ENCODE data around the gene TSPAN18. TPM values are rescaled to one million over a fixed set of nuclear protein-coding genes. Genes with fewer than 3 reads are reported as not detected.

TSPAN18 gene
- total RNA-seq, 1 experiment from 2014 or later = 18.3 TPM

GRCh38 chr11:44789496-44789895, 62.7 kb downstream of the TSPAN18 start:
- no peaks in the 10 kb centered on the region for H3K79me2 ChIP-seq (ENCODE audit: insufficient read depth, low read length)
- no peak overlapping the region for H3K9ac ChIP-seq (ENCODE audit: low read length)
- CTCF ChIA-PET = no interaction called here
- H3K4me1 ChIP-seq (ENCODE audit: control insufficient read depth in 1 of 2, insufficient read depth in 2 of 2, low read length in 2 of 2) = no peaks in the 10 kb centered on the region
- POLR2A ChIA-PET = no interaction called here
- RAD21 ChIA-PET (ENCODE audit: low non-redundant PET in 1 of 2, low total read pairs in 2 of 2, uncharacterized antibody in 2 of 2, unreplicated experiment in 2 of 2) = no interaction called here
- H3K9me2 ChIP-seq (ENCODE audit: insufficient read depth) = no peaks in the 10 kb centered on the region
- DNase-seq (ENCODE audit: low read depth, low spot score) (no peak), ATAC-seq (no peak)
- H2AFZ ChIP-seq (ENCODE audit: low read depth, low read length, poor library complexity, severe bottlenecking) = no peak overlapping the region
- H3K4me3 ChIP-seq (replicated peaks in 1 of 2; ENCODE audit: low read depth in 1 of 2, low read length in 2 of 2) = no peak overlapping the region
- no TSS peak for BruUV-seq (replicated peaks)
- no peaks in the 10 kb centered on the region for H4K20me1 ChIP-seq (ENCODE audit: insufficient read depth)
- H3K4me2 ChIP-seq (ENCODE audit: low read length) = no peak overlapping the region
- TF ChIP-seq RAD21 (IDR thresholded peaks at IDR 0.05; ENCODE audit: low read depth) (no peak), POLR2A (IDR thresholded peaks at IDR 0.05; ENCODE audit: borderline replicate concordance, extremely low read depth, insufficient read depth, insufficient read length) (no peak), CBX3 (IDR thresholded peaks at IDR 0.05; ENCODE audit: low read depth) (no peak), TCF7L2 (IDR thresholded peaks at IDR 0.05; ENCODE audit: borderline replicate concordance, extremely low read depth, insufficient read depth, insufficient read length) (no peak), POLR2AphosphoS5 (IDR thresholded peaks at IDR 0.05; ENCODE audit: low read depth, low read length) (no peak), SIN3A (IDR thresholded peaks at IDR 0.05; ENCODE audit: low read depth) (no peak), ZNF274 (IDR thresholded peaks at IDR 0.05; ENCODE audit: low read depth, low read length) (no peak), YY1 (IDR thresholded peaks at IDR 0.05; ENCODE audit: extremely low read depth, insufficient replicate concordance, low read depth, low read length) (no peak), ZFX (IDR thresholded peaks at IDR 0.05) (no peak), CEBPB (IDR thresholded peaks at IDR 0.05; ENCODE audit: low read depth) (no peak), FOSL1 (IDR thresholded peaks at IDR 0.05; ENCODE audit: low read depth) (no peak), MAX (IDR thresholded peaks at IDR 0.05) (no peak), EZH2 (IDR thresholded peaks at IDR 0.05) (no peak), ATF3 (IDR thresholded peaks at IDR 0.05) (no peak), ELF1 (IDR thresholded peaks at IDR 0.05; ENCODE audit: borderline replicate concordance, low read depth) (no peak), JUND (IDR thresholded peaks at IDR 0.05) (no peak), EGR1 (IDR thresholded peaks at IDR 0.05; ENCODE audit: low read depth) (no peak), SP1 (IDR thresholded peaks at IDR 0.05; ENCODE audit: low read depth) (no peak)
- H3K9me3 ChIP-seq (ENCODE audit: control insufficient read depth in 1 of 2, insufficient read depth in 1 of 2, low read depth in 1 of 2, low read length in 2 of 2) = no peaks in the 10 kb centered on the region
- no peaks in the 10 kb centered on the region for H3K36me3 ChIP-seq (ENCODE audit: control insufficient read depth in 1 of 2, insufficient read depth in 2 of 2, low read length in 2 of 2)
- H3K27ac ChIP-seq (ENCODE audit: low read depth, low read length) = no peak overlapping the region
- intact Hi-C loops (cut with micrococcal nuclease) = no loop called here
- no peaks in the 10 kb centered on the region for H3K27me3 ChIP-seq (ENCODE audit: insufficient read depth, low read length)

Measured in HCT116 (cell line).